K562 (cell line): ENCODE measurements around the gene CFAP69. TPM values are rescaled to one million over a fixed set of nuclear protein-coding genes. Genes with fewer than 3 reads are reported as not detected.

Source experiments
- CREM ChIP-seq: IDR thresholded peaks from 2 replicates; pipeline ENCODE4 v1.6.1; 2014; ENCODE audit warnings: antibody characterized with exemption, low read depth
- ELF2 ChIP-seq: fragments of 250-450 bp; sonication (Bioruptor Pico); IDR thresholded peaks from 2 replicates; pipeline ENCODE4 v1.5.0; 2021; ENCODE audit warnings: mild to moderate bottlenecking
- ELF4 ChIP-seq: fragments of 450-650 bp; formaldehyde crosslinking; IDR thresholded peaks from 2 replicates; pipeline ENCODE4 v1.4.0; 2022; ENCODE audit warnings: missing genetic modification characterization
- HCFC1 ChIP-seq: IDR thresholded peaks from 2 replicates; pipeline ENCODE4 v1.6.1; 2012; ENCODE audit warnings: low read depth, low read length, improper control_type of control experiment
- HNRNPUL1 ChIP-seq: fragments of 200-400 bp; formaldehyde crosslinking; IDR thresholded peaks from 2 replicates; pipeline ENCODE4 v1.6.1; 2017; ENCODE audit warnings: low read length
- KLF6 ChIP-seq: fragments of 250-450 bp; sonication (Bioruptor Pico); IDR thresholded peaks from 2 replicates; pipeline ENCODE4 v1.4.0; 2020; ENCODE audit warnings: mild to moderate bottlenecking, moderate library complexity, borderline replicate concordance
- LARP7 ChIP-seq: fragments of 450-650 bp; IDR thresholded peaks from 2 replicates; pipeline ENCODE4 v1.6.1; 2016
- MEF2D ChIP-seq: conservative IDR thresholded peaks from 2 replicates; pipeline ENCODE4 v1.6.1; 2016; ENCODE audit warnings: low read depth, missing genetic modification characterization, missing compliant biosample characterization
- PHF20 ChIP-seq: fragments of 450-650 bp; IDR thresholded peaks from 2 replicates; pipeline ENCODE4 v1.6.1; 2018; ENCODE audit not compliant: partially characterized antibody
- PHF8 ChIP-seq: fragments of 200-600 bp; sonication (generic); IDR thresholded peaks from 2 replicates; pipeline ENCODE4 v1.6.1; 2012; ENCODE audit warnings: mixed run types, mild to moderate bottlenecking, inconsistent platforms, low read length, moderate library complexity, borderline replicate concordance
- RBBP5 ChIP-seq: fragments of 200-600 bp; sonication (generic); IDR thresholded peaks from 2 replicates; pipeline ENCODE4 v1.6.1; 2012; ENCODE audit warnings: borderline replicate concordance, mild to moderate bottlenecking, low read length, control low read depth, inconsistent platforms; ENCODE audit not compliant: insufficient read depth, poor library complexity, severe bottlenecking
- SMARCA4 ChIP-seq: fragments of 450-650 bp; IDR thresholded peaks from 2 replicates; pipeline ENCODE4 v1.6.1; 2016
- SRSF9 ChIP-seq: fragments of 200-400 bp; formaldehyde crosslinking; IDR thresholded peaks from 2 replicates; pipeline ENCODE4 v1.6.1; 2017; ENCODE audit warnings: low read depth, low read length, borderline replicate concordance
- TAL1 ChIP-seq: fragments of 450-650 bp; IDR thresholded peaks from 2 replicates; pipeline ENCODE4 v1.6.1; 2016; ENCODE audit warnings: mild to moderate bottlenecking
- TEAD4 ChIP-seq, 2 experiments: sonication (generic) in 1 of 2; formaldehyde crosslinking in 1 of 2; IDR thresholded peaks; 2 replicates each; pipeline versions ENCODE4 v1.6.1 to v1.8.0; 2012 to 2022; ENCODE audit warnings: borderline replicate concordance in 1 of 2, inconsistent platforms in 1 of 2, low read length in 1 of 2, mild to moderate bottlenecking in 1 of 2, missing genetic modification reagents in 1 of 2
- ZNF24 ChIP-seq: fragments of 450-650 bp; IDR thresholded peaks from 2 replicates; pipeline ENCODE4 v1.6.1; 2016
- ZNF282 ChIP-seq: sonication (generic); formaldehyde crosslinking; IDR thresholded peaks from 2 replicates; pipeline ENCODE4 v1.8.1; 2023; ENCODE audit warnings: missing genetic modification reagents
- ZNF347 ChIP-seq: fragments of 450-650 bp; formaldehyde crosslinking; IDR thresholded peaks from 2 replicates; pipeline ENCODE4 v1.4.0; 2020; ENCODE audit warnings: low read depth, mild to moderate bottlenecking, moderate library complexity
- ZNF79 ChIP-seq: fragments of 250-450 bp; sonication (Bioruptor Pico); IDR thresholded peaks from 2 replicates; pipeline ENCODE4 v1.4.0; 2020; ENCODE audit warnings: low read depth, mild to moderate bottlenecking, moderate library complexity
- polyA plus RNA-seq, 8 experiments: library from polyadenylated mRNA; depleted of rRNA in 4 of 8; stranded (reverse) in 5 of 8; unstranded in 3 of 8; fragments of >200 nt; fragmentation: Nextera tagmentation in 2 of 8; fragmentation: Illumina TruSeq in 1 of 8; extraction: Ambion mirVana in 2 of 8; extraction: Trizol in 1 of 8; gene quantifications; 2 replicates each; pipeline versions ENCODE4 v1.2.1 to v1.2.3, GENCODE V29; 2011 to 2014; ENCODE audit warnings: inconsistent platforms in 1 of 8, missing spikeins in 1 of 8
- total RNA-seq, 7 experiments: library from RNA; depleted of rRNA in 6 of 7; stranded (reverse); fragments of >200 nt in 6 of 7; fragmentation: Illumina TruSeq in 2 of 7; extraction: Trizol in 2 of 7; gene quantifications; 2 replicates each; pipeline versions ENCODE4 v1.2.1 to v1.2.3, GENCODE V29; 2011 to 2021; ENCODE audit warnings: low replicate concordance in 1 of 7
- TF ChIP-seq, protein P1 (sequence below): sonication (generic); formaldehyde crosslinking; IDR thresholded peaks from 2 replicates; pipeline ENCODE4 v1.4.0; 2020; ENCODE audit warnings: mild to moderate bottlenecking, missing genetic modification reagents
- TF ChIP-seq, protein P2 (sequence below), 2 experiments: IDR thresholded peaks; 2 replicates each; pipeline ENCODE4 v1.6.1; 2012; ENCODE audit warnings: improper control_type of control experiment in 2 of 2, low read depth in 2 of 2, low read length in 2 of 2, borderline replicate concordance in 1 of 2
- TF ChIP-seq, protein P3 (sequence below): fragments of 450-650 bp; IDR thresholded peaks from 2 replicates; pipeline ENCODE4 v1.6.1; 2016; ENCODE audit warnings: mild to moderate bottlenecking

The CFAP69 gene
- total and polyA plus RNA-seq, 9 of the 15 experiments (the other 6 are each of a cell fraction or from before 2014, with no cell fraction given) = 0.24 to 5.1 (median 1.7) TPM

DNA sequence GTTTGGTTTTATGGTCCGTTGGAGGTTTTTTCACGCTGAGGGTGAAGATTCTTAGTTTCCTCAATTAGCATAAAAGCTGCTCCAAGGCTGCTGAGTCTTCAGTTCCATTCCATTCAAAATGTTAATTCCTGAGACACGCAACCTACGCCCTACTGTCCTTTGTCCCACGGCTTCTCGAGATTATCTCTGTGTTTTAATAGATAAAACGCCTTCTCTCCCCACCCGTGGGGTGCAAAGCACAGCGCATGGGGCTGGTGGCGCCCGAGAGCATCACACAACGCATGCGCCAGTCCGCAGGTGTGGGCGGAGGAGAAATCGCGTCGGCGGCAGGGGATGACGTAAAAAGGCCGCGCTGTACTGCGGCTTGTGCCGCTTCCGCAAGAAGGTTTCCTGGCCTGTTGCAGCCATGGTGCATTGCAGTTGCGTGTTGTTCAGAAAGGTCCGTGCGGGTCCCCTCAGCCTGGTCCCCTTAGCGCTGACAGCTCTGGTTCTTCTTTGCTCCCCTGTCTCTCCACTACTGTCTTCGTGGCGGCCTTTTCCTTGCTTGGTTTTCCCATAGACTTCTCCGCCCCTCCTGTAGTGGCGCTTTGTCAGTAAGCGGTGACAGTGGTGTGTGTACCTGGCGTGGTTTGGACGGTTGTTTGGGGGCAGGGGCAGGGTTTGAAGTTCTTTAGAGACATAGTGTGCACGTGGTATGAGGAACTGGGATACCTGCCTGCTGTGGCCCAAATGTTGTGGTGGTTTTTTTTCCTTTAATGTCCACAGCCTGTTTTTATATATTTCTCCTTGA lies 101.6 kb downstream of the CFAP69 start, which contains the start of gene GTPBP10 (continued):
- TF ChIP-seq, protein P1, sequence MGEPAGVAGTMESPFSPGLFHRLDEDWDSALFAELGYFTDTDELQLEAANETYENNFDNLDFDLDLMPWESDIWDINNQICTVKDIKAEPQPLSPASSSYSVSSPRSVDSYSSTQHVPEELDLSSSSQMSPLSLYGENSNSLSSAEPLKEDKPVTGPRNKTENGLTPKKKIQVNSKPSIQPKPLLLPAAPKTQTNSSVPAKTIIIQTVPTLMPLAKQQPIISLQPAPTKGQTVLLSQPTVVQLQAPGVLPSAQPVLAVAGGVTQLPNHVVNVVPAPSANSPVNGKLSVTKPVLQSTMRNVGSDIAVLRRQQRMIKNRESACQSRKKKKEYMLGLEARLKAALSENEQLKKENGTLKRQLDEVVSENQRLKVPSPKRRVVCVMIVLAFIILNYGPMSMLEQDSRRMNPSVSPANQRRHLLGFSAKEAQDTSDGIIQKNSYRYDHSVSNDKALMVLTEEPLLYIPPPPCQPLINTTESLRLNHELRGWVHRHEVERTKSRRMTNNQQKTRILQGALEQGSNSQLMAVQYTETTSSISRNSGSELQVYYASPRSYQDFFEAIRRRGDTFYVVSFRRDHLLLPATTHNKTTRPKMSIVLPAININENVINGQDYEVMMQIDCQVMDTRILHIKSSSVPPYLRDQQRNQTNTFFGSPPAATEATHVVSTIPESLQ = 0 out of 2 replicates have a peak, but pooled peaks have one; percentile 42
- peak; percentile 68; the same call in 1 of the 2 replicates for TF ChIP-seq SMARCA4
- peak; percentile 28 for TF ChIP-seq TEAD4 (IDR thresholded peaks at IDR 0.05; ENCODE audit: low read length)
- TF ChIP-seq TEAD4 (CRISPR knock-in tag; IDR thresholded peaks at IDR 0.05; ENCODE audit: borderline replicate concordance) = no peak
- no peak for TF ChIP-seq ZNF282 (CRISPR knock-in tag)
- no peak for TF ChIP-seq MEF2D (tag)
- TF ChIP-seq ZNF79 (CRISPR knock-in tag) = no peak
- peak; percentile 87 for TF ChIP-seq HCFC1
- peak; percentile 70; the same call in 1 of the 2 replicates for TF ChIP-seq HNRNPUL1
- peak; percentile 42; the same call in 1 of the 2 replicates for TF ChIP-seq ZNF347 (CRISPR knock-in tag)
- TF ChIP-seq CREM = peak; percentile 100
- peak; percentile 100 for TF ChIP-seq PHF8
- TF ChIP-seq, protein P2, sequence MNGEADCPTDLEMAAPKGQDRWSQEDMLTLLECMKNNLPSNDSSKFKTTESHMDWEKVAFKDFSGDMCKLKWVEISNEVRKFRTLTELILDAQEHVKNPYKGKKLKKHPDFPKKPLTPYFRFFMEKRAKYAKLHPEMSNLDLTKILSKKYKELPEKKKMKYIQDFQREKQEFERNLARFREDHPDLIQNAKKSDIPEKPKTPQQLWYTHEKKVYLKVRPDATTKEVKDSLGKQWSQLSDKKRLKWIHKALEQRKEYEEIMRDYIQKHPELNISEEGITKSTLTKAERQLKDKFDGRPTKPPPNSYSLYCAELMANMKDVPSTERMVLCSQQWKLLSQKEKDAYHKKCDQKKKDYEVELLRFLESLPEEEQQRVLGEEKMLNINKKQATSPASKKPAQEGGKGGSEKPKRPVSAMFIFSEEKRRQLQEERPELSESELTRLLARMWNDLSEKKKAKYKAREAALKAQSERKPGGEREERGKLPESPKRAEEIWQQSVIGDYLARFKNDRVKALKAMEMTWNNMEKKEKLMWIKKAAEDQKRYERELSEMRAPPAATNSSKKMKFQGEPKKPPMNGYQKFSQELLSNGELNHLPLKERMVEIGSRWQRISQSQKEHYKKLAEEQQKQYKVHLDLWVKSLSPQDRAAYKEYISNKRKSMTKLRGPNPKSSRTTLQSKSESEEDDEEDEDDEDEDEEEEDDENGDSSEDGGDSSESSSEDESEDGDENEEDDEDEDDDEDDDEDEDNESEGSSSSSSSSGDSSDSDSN (IDR thresholded peaks at IDR 0.05; ENCODE audit: borderline replicate concordance in 1 of 2, low read depth in 2 of 2, low read length in 2 of 2) = 0 out of 4 replicates have a peak, but pooled peaks of 1 of the 2 experiments have one; percentile 24
- peak; percentile 18; the same call in 1 of the 2 replicates for TF ChIP-seq TAL1
- TF ChIP-seq KLF6 = no peak
- TF ChIP-seq ZNF24 = peak; percentile 61; the same call in 1 of the 2 replicates
- TF ChIP-seq, protein P3, sequence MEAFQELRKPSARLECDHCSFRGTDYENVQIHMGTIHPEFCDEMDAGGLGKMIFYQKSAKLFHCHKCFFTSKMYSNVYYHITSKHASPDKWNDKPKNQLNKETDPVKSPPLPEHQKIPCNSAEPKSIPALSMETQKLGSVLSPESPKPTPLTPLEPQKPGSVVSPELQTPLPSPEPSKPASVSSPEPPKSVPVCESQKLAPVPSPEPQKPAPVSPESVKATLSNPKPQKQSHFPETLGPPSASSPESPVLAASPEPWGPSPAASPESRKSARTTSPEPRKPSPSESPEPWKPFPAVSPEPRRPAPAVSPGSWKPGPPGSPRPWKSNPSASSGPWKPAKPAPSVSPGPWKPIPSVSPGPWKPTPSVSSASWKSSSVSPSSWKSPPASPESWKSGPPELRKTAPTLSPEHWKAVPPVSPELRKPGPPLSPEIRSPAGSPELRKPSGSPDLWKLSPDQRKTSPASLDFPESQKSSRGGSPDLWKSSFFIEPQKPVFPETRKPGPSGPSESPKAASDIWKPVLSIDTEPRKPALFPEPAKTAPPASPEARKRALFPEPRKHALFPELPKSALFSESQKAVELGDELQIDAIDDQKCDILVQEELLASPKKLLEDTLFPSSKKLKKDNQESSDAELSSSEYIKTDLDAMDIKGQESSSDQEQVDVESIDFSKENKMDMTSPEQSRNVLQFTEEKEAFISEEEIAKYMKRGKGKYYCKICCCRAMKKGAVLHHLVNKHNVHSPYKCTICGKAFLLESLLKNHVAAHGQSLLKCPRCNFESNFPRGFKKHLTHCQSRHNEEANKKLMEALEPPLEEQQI = peak; percentile 80
- TF ChIP-seq ELF2 (CRISPR knock-in tag) = peak; percentile 97
- peak; percentile 11; the same call in 1 of the 2 replicates for TF ChIP-seq LARP7
- TF ChIP-seq ELF4 (CRISPR knock-in tag) = peak; percentile 76; the same call in 1 of the 2 replicates
- peak; percentile 100 for TF ChIP-seq PHF20
- TF ChIP-seq RBBP5 = peak; percentile 97
- TF ChIP-seq SRSF9 = no peak
